ENCODE results near the gene GCN1.

Gene GCN1

GRCh38 chr12:120110550-120111501, 83.7 kb downstream of the GCN1 start:
- peak; percentile 71 for DNase-seq

DNA sequence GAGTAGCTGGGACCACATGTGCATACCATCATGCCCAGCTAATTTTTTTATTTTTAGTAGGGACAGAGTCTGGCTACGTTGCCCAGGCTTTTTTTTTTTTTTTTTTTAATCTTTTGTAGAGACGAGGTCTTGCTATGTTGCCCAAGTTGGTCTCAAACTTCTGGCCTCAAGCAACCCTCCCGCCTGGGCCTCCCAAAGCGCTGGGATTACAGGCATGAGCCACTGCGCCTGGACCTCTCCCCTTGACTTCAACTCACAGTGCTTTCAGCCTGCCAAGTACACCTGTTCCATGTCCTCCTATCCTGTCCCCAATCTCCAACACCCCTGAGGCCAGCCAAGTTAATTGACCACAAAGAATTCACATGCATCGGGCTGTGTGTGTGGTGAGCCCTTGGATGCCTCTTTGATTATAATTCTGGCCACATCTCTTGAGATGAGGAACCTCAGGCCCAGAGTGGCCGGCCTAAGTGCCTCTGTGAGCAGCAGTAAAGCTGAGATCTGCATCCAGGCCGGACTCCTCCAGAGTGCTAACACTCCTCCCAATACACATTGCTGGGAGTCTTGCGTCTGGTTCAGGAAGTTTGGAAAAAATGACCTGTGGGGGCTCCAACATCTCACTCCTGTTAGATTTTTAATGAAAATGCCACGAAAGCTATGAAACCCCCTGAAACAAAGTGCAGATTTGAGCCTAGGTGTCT, 84.8 kb downstream of the GCN1 start:
- DNase-seq = no peak

DNA sequence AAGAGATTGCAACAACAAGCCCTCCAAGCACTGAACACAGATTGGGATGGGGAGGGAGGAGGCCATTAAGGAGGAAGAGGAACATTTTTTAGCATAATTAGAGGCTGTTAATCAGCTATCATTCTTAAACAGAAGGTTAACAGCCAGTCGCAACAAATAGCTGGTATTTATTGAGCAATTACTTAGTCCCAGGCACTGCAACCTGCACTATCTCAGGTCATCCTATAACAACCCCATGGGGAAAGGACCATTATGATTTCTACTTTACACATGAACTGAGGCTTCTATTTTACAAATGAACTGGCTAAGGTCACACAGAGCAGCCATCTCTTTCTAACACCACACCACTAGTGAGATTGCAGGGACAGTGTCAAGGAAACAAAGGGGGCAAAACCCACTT, 88.4 kb downstream of the GCN1 start:
- no peak for DNase-seq

DNA sequence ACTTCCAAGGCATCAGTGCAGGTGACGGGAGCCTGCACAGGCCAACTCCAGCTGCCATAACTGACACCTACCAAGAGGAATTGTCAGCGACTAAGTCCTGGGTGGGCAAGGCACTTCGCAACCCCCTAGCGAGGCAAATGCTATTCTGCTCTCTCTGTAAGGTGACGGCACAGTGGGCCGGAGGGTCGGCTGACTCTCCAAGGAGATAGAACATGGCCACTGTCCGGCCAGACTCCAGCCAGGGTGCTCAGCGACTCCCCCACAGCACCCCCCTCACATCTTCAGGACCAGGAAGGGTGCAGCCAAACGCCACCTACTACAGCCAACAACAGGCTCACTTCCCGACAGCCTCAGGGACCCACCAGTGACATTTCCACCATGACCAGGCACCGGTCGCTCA, 91.1 kb downstream of the GCN1 start:
- DNase-seq = no peak

DNA sequence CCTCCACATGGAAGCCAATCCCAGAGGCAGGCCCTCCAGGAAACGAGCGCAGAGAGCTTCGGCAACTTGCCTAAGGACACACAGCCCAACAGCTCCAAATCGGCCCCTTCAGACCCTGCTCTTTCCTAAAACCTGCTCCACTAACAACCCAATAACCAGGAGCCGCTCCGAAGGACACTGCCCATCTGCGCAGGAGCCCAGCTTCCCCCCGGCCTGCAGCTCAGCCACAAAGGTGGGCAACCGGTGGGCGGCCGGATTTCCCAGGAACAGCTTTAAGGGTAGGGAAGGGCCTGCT, 91.5 kb downstream of the GCN1 start:
- DNase-seq = no peak

DNA sequence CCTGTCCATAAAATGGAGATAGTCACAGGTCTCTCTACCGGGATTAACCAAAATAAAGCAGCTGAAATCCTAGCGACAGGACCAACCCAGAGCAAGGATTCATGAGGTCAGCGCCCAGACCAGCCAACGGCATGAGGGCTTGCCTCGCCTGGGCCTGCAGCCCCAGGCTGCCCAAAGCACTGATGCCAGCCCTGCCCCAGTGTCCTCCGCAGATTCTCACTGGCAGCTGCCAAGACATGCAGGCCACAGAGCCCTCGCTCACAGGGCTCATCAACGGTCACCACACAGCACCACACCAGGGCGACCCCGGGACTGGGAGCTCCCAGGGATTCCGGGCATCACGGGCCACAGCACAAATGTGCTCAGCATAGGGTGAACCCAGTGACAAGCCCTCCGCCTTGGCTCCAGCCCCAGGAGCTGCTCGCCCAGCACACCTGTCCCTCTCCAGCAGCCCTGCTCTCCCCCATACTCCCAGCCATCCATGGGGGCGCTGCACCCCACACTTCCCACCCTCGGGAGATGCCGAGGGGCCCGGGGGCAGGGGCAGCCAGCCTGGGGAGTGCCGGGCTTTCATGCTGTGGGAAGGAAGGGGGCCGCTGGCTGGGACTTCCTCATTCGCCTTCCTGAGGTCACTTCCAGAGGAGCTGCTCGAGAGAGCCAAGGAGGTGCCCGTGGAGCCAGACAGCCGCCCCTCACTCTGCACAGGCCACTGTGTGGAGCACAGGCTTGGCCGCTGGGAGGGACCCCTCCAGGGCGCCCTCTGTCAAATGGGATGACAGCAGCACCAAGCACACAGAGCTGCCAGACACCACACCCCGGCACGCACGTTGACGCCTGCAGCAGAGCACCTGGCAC, 92.1 kb downstream of the GCN1 start:
- no peak for DNase-seq

- DNase-seq = no peak
Observed at GRCh38 chr12:120101617-120102016, 92.9 kb downstream of the GCN1 start.

- DNase-seq = no peak
Observed at GRCh38 chr12:120101182-120101581, 93.3 kb downstream of the GCN1 start.

GRCh38 chr12:120100630-120101029, 93.9 kb downstream of the GCN1 start:
- DNase-seq = no peak

GRCh38 chr12:120099738-120100137, 94.8 kb downstream of the GCN1 start:
- DNase-seq = no peak

GRCh38 chr12:120098756-120099470, 95.6 kb downstream of the GCN1 start:
- no peak for DNase-seq

DNA sequence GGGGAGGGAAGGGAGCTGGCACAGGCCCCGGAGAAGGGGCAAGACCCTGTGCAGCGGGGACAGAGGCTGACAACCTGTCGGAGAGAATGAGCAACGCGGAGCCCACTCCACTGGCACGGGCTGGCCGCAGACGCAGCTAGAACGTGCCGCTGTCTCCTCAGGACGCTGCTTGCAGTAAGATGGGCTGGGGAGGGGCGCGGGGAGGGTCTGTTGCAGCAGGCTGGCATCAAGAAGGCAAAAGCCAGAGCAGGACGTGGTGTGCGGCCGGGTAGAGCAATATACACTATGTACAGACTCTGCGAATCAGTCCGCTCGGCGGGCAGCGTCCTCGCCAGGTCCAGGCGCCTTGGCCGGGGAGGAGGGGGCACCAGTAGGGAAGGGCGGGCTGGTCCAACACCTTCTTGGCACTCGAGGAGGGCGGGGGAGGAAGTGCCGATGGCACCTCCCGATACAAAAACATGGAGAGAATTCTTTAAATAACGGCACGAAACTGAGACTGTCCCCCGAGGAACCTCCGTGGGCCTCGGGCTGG, 97.8 kb downstream of the GCN1 start:
- no peak for DNase-seq

GRCh38 chr12:120095736-120096135, 98.8 kb downstream of the GCN1 start:
- no peak for DNase-seq

GRCh38 chr12:120095331-120095730, 99.2 kb downstream of the GCN1 start:
- no peak for DNase-seq

DNA sequence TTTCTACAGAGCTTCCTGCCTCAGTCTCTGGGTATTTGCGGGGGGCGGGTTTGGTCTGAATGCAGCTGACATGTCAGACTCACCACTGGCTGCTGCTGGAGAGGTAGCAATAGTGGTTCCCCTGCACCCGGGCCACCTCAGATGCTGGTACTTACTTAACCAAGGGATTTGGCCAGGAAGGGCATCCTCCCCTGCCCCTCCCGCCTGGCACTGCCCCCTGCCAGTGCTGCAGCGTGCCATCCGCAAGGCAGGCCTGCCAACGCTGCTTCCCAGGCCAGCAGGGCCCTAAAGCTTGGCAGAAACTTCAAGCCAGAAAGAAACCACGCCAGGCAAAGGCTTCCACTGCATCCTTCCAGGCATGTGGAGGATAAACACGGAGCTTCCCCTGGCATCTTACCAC, 100.0 kb downstream of the GCN1 start:
- no peak for DNase-seq

GRCh38 chr12:120093592-120094355, 100.7 kb downstream of the GCN1 start:
- DNase-seq = no peak

GRCh38 chr12:120093336-120093591, 101.3 kb downstream of the GCN1 start:
- DNase-seq = no peak

DNA sequence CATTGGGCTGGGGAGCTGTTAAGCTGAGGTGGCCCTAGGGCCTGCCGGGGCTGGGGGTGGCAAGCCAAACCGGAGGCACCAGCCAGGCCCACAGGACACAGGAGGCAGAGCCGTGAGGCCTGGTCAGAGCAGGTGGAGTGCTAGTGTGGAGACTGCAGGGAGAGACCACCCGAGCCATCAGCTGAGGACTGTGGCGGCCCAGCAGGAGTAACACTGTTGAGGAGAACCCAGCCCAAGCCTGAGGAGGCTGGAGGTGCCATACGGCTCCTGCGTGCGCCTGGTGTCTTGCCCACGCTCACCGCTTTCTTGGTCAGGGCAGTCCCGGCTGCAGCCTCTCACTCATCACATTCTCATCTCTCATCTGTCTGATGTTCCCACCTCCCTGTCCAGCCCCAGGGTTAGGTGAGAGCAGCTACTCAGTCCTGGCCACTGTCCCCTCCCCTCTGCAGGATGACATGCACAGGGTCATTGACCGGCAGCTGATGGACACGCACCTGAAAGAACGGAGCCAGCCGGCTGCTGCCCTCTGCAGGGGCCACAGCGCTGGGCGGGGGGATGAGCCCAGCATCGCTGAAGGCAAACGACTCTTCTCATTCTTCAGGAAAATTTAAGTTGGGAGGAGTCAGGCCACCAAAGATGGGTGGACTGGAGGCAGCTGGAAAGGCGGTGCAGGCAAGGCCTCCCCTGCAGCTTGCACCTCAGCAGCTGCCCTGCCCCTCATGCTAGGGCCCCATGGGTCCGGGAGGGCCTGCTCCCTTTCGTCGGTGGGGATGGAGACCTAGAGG, 101.8 kb downstream of the GCN1 start:
- DNase-seq = no peak

DNA sequence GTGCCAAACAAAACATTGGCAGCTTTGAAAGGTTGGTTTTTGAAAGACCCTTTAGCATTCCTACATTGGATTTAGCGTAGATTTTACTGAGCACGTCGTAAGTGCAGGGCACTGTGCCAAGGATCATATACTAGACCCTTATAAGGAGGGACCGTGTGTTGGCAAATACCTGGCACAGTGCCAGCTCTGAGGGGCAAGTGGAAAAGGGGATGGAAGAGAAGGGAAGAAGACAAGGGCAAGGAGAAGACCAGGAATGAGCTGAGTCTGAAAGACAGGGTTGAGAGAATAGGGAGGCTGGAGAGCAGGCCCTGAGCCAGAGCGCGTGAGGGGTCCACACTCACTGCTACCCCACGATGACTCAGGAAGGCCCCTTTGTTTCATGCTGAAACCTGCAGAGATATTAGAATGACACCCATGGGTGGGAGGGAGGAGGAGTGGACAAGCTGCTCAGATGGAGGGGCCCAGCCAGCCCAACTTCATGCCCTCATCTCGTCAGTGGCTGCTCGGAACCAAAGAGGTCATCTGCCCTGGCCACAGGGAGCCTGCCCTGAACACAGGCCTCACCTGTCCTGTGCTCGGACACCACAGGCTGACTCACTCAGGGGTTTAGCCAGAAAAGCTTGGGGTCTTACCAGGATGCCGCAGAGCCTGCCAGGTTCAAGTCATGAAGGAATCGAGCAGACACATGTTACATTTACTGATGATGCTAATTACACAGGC, 103.0 kb downstream of the GCN1 start:
- no peak for DNase-seq

- DNase-seq = no peak
Observed at GRCh38 chr12:120090626-120091295, 103.8 kb downstream of the GCN1 start.
